ENCODE results near the gene CAMK1G.

DNA sequence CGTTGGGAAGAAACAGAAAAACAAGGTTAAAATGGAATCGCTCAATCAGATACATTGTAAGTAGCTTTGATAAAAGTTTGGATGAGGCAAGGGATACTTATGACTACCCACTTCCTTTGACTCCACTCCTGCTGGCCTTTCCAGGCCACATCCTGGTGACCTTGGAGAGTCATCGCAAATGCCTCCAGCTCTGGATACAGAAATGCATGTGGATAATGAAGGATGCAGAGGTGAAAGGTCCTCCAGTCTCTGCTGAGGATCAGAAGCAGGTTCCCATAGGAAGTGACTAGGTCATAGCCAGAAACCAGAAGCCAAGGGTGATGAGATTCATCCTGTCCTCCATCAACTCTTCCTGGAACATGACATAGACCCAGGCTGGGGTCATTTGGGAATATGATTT is 6.2 kb upstream of the CAMK1G start:
- TF ChIP-seq POLR2AphosphoS5 (IDR thresholded peaks at IDR 0.05; ENCODE audit: low read depth, low read length) (no peak), TAF1 (IDR thresholded peaks at IDR 0.05; ENCODE audit: borderline replicate concordance, low read depth, low read length) (no peak), POLR2A (IDR thresholded peaks at IDR 0.05; ENCODE audit: low read depth, low read length) (no peak)
